ENCODE results near the gene ASTN2.

The ASTN2 gene

DNA sequence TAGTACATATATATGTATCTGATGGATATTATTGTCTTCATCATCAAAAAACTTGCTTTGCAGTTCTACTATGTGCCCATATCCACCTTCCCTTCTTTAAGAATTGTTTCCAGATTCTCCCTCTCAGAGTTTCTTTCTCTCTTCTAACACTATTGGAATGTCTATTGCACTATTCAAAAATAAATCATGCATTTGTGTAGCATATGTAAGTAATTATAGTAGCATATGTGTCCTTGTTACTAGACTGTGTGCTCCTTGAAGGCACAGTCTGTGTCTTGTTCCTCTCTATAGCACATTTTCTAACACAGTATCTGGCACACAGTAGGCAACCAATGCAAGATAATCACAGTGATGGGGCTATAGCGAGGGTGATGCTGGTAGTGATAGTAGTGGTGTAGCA is 771.2 kb downstream of the ASTN2 start:
- Histone ChIP-seq H3K4me1 (ENCODE audit: insufficient read depth, low read length, severe bottlenecking) (no peaks in the 10 kb centered on the region), H2AFZ (ENCODE audit: low read length) (no peak overlapping the region), H3K27me3 (ENCODE audit: insufficient read depth, low read length) (no peaks in the 10 kb centered on the region), H3F3A (ENCODE audit: insufficient read depth, low read length) (no peaks in the 10 kb centered on the region), H3K36me3 (ENCODE audit: insufficient read depth, low read length) (no peaks in the 10 kb centered on the region), H3K9me2 (ENCODE audit: low read depth, low read length) (no peaks in the 10 kb centered on the region), H3K4me2 (ENCODE audit: low read length) (no peak overlapping the region), H4K20me1 (ENCODE audit: insufficient read depth, low read length) (no peaks in the 10 kb centered on the region), H3K9me3 (ENCODE audit: low read length) (no peaks in the 10 kb centered on the region), H3K9ac (ENCODE audit: low read length) (no peak overlapping the region), H3K4me3 (ENCODE audit: low read depth, low read length, poor library complexity, severe bottlenecking) (no peak overlapping the region), H3K79me2 (ENCODE audit: insufficient read depth, low read length) (no peaks in the 10 kb centered on the region), H3K27ac (ENCODE audit: low read depth, low read length, poor library complexity, severe bottlenecking) (no peak overlapping the region)
- TF ChIP-seq, protein P1, sequence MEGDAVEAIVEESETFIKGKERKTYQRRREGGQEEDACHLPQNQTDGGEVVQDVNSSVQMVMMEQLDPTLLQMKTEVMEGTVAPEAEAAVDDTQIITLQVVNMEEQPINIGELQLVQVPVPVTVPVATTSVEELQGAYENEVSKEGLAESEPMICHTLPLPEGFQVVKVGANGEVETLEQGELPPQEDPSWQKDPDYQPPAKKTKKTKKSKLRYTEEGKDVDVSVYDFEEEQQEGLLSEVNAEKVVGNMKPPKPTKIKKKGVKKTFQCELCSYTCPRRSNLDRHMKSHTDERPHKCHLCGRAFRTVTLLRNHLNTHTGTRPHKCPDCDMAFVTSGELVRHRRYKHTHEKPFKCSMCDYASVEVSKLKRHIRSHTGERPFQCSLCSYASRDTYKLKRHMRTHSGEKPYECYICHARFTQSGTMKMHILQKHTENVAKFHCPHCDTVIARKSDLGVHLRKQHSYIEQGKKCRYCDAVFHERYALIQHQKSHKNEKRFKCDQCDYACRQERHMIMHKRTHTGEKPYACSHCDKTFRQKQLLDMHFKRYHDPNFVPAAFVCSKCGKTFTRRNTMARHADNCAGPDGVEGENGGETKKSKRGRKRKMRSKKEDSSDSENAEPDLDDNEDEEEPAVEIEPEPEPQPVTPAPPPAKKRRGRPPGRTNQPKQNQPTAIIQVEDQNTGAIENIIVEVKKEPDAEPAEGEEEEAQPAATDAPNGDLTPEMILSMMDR (IDR thresholded peaks at IDR 0.05; ENCODE audit: low read length) = no peak

DNA sequence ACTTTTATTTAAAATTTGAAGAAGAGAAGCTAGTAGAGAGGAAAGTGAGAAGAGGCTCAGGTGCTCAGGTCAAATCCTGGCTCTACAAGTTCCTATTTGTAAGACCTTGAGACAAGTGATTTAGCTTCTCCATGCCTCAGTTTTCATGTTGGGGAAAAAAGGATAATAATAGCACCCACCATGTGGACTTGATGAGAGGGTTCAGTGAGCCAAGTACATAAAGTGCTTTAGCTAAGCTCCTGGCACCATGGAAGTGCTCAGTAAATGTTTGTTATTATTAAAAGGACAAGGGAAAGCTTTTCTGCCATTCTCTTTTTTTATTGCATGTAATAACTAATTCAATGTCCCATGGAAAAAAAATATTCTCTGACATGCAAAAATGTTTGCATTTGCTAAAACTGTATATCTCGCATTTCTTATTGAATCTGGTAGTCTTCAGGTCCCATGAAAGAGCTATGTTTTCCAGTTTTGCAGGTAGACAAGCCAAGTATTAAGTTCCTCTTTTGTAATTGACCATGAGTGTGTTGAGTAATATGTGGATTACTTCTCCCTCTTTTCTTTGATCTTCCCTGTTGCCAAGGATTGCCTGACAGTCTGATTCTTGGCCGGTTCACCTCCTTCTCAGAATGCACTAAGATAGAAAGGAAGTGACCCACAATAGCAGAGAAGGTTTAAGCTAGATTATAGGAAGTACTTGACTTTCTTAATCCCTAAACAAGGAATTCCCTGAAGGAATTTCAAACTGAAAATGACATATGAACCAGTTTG is 773.4 kb downstream of the ASTN2 start:
- no peak overlapping the region for H3K4me2 ChIP-seq (ENCODE audit: low read length)
- H3K4me1 ChIP-seq (ENCODE audit: insufficient read depth, low read length, severe bottlenecking) = no peaks in the 10 kb centered on the region
- H3K27ac ChIP-seq (ENCODE audit: low read depth, low read length, poor library complexity, severe bottlenecking) = no peak overlapping the region
- H4K20me1 ChIP-seq (ENCODE audit: insufficient read depth, low read length) = no peaks in the 10 kb centered on the region
- H3K79me2 ChIP-seq (ENCODE audit: insufficient read depth, low read length) = no peaks in the 10 kb centered on the region
- H3K4me3 ChIP-seq (ENCODE audit: low read depth, low read length, poor library complexity, severe bottlenecking) = no peak overlapping the region
- H3K9ac ChIP-seq (ENCODE audit: low read length) = no peak overlapping the region
- no peaks in the 10 kb centered on the region for H3K36me3 ChIP-seq (ENCODE audit: insufficient read depth, low read length)
- no peaks in the 10 kb centered on the region for H3K9me3 ChIP-seq (ENCODE audit: low read length)
- TF ChIP-seq, protein P1 (IDR thresholded peaks at IDR 0.05; ENCODE audit: low read length) = no peak
- no peak for TF ChIP-seq EZH2 (IDR thresholded peaks at IDR 0.05; ENCODE audit: borderline replicate concordance, low read length)
- H2AFZ ChIP-seq (ENCODE audit: low read length) = no peak overlapping the region
- no peaks in the 10 kb centered on the region for H3K9me2 ChIP-seq (ENCODE audit: low read depth, low read length)
- H3K27me3 ChIP-seq (ENCODE audit: insufficient read depth, low read length) = no peaks in the 10 kb centered on the region
- no peaks in the 10 kb centered on the region for H3F3A ChIP-seq (ENCODE audit: insufficient read depth, low read length)

DNA sequence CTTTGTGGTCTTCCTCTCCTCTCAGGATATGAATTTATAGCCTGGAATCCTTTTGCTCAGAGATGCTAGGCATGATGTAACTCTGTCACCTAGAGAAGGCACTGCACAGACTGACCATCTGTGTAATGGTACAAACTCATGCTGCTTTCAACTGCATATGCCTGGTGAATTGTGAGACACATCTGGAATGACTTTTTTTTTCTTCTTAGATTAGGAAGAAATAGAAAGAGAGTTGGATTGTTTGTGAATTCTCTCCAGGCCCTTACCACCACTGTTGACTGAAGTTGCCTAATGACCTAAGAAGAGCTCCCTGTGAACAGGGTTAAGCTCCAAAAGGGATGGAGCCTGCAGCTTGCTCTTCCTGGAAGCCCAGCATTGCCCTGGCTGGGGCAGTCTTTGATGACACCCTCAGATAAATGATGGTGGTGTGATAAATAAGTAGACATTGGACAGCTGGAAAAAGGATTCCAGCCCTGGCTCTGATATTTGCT is 775.6 kb downstream of the ASTN2 start:
- no peaks in the 10 kb centered on the region for H3F3A ChIP-seq (ENCODE audit: insufficient read depth, low read length)
- no peaks in the 10 kb centered on the region for H3K27me3 ChIP-seq (ENCODE audit: insufficient read depth, low read length)
- H3K9me3 ChIP-seq (ENCODE audit: low read length) = no peaks in the 10 kb centered on the region
- H3K9ac ChIP-seq (ENCODE audit: low read length) = no peak overlapping the region
- H3K9me2 ChIP-seq (ENCODE audit: low read depth, low read length) = no peaks in the 10 kb centered on the region
- H4K20me1 ChIP-seq (ENCODE audit: insufficient read depth, low read length) = no peaks in the 10 kb centered on the region
- no peak for TF ChIP-seq EZH2 (IDR thresholded peaks at IDR 0.05; ENCODE audit: borderline replicate concordance, low read length)
- TF ChIP-seq, protein P1 (IDR thresholded peaks at IDR 0.05; ENCODE audit: low read length) = no peak
- no peak overlapping the region for H3K4me3 ChIP-seq (ENCODE audit: low read depth, low read length, poor library complexity, severe bottlenecking)
- no peaks in the 10 kb centered on the region for H3K79me2 ChIP-seq (ENCODE audit: insufficient read depth, low read length)
- H3K4me2 ChIP-seq (ENCODE audit: low read length) = no peak overlapping the region
- no peak overlapping the region for H2AFZ ChIP-seq (ENCODE audit: low read length)
- H3K36me3 ChIP-seq (ENCODE audit: insufficient read depth, low read length) = no peaks in the 10 kb centered on the region
- H3K27ac ChIP-seq (ENCODE audit: low read depth, low read length, poor library complexity, severe bottlenecking) = no peak overlapping the region
- no peaks in the 10 kb centered on the region for H3K4me1 ChIP-seq (ENCODE audit: insufficient read depth, low read length, severe bottlenecking)

All from OCI-LY1 (cell line).